H1 (cell line): ENCODE results near the gene HEATR5A. TPM values are rescaled to one million over a fixed set of nuclear protein-coding genes. Genes with fewer than 3 reads are reported as not detected.

Source experiments
- CTCF ChIA-PET: fragments of 300-600 bp; sonication (Branson Sonifier 250); formaldehyde crosslinking; loops from one replicate; lab custom pipeline; 2021; ENCODE audit not compliant: partially characterized antibody; lab: Charles Lee
- POLR2A ChIA-PET: fragments of 300-600 bp; sonication (Branson Sonifier 250); formaldehyde crosslinking; loops from one replicate; lab custom pipeline; 2021; ENCODE audit warnings: inconsistent platforms; ENCODE audit not compliant: partially characterized antibody; lab: Charles Lee
- DNase-seq, 2 experiments: peaks; one replicate each; pipeline versions ENCODE4 v3.0.0 to v3.0.0-alpha.2; 2010 to 2022; ENCODE audit warnings: low spot score in 2 of 2, low read depth in 1 of 2, mixed read lengths in 1 of 2
- FAIRE-seq: peaks from 2 replicates; lab custom pipeline; 2011; peaks lifted over from hg19 to GRCh38; lab: Jason Lieb, UNC
- H2AFZ ChIP-seq: 2 replicates; pipeline ENCODE4 v1.8.1; 2012; ENCODE audit warnings: low read length, inconsistent platforms
- H2AK5ac ChIP-seq: 2 replicates; pipeline ENCODE4 v1.6.1; 2013; ENCODE audit warnings: low read depth, low read length
- H2BK120ac ChIP-seq: replicated peaks from 2 replicates; pipeline ENCODE3; 2013; ENCODE audit warnings: low read depth, low read length, inconsistent platforms
- H2BK12ac ChIP-seq: 2 replicates; pipeline ENCODE4 v1.6.1; 2013; ENCODE audit warnings: low read depth, low read length
- H2BK15ac ChIP-seq: 2 replicates; pipeline ENCODE4 v1.6.1; 2013; ENCODE audit warnings: low read length
- H2BK20ac ChIP-seq: 2 replicates; pipeline ENCODE4 v1.6.1; 2013; ENCODE audit warnings: low read length
- H2BK5ac ChIP-seq: 2 replicates; pipeline ENCODE4 v1.6.1; 2013; ENCODE audit warnings: low read depth, low read length
- H3K14ac ChIP-seq: 2 replicates; pipeline ENCODE4 v1.6.1; 2013; ENCODE audit warnings: inconsistent platforms; ENCODE audit not compliant: insufficient read length
- H3K18ac ChIP-seq: 2 replicates; pipeline ENCODE4 v1.6.1; 2013; ENCODE audit warnings: low read length; ENCODE audit errors: extremely low read depth
- H3K23ac ChIP-seq: 2 replicates; pipeline ENCODE4 v1.6.1; 2013; ENCODE audit warnings: inconsistent platforms; ENCODE audit not compliant: insufficient read length
- H3K23me2 ChIP-seq: 2 replicates; pipeline ENCODE4 v1.6.1; 2013; ENCODE audit warnings: low read depth, low read length
- H3K27ac ChIP-seq: 2 replicates; pipeline ENCODE4 v1.6.1; 2011; ENCODE audit warnings: low read depth, low read length, inconsistent platforms
- H3K27me3 ChIP-seq, 4 experiments: replicated peaks in 1 of 4; 1 replicate in 1 of 4; 2 replicates in 3 of 4; pipeline versions ENCODE4 v1.6.1 to v1.8.1; 2011 to 2013; ENCODE audit warnings: low read length in 3 of 4, mild to moderate bottlenecking in 3 of 4, inconsistent platforms in 2 of 4, mixed read lengths in 2 of 4, moderate library complexity in 1 of 4; ENCODE audit not compliant: control insufficient read depth in 3 of 4, insufficient read depth in 3 of 4; ENCODE audit errors: extremely low read depth in 1 of 4
- H3K36me3 ChIP-seq, 4 experiments: 2 replicates each; pipeline versions ENCODE4 v1.6.1 to v1.8.1; 2011 to 2013; ENCODE audit warnings: mild to moderate bottlenecking in 4 of 4, low read length in 3 of 4, moderate library complexity in 2 of 4, control low read depth in 1 of 4, inconsistent platforms in 1 of 4; ENCODE audit not compliant: insufficient read depth in 4 of 4, control insufficient read depth in 2 of 4
- H3K4ac ChIP-seq: replicated peaks from 2 replicates; pipeline ENCODE3; 2013; ENCODE audit warnings: low read length, low read depth, mixed read lengths, inconsistent platforms; ENCODE audit not compliant: insufficient read length
- H3K4me1 ChIP-seq, 4 experiments: replicated peaks in 1 of 4; 1 replicate in 1 of 4; 2 replicates in 3 of 4; pipeline versions ENCODE4 v1.6.1 to v1.8.1; 2011 to 2013; ENCODE audit warnings: low read length in 3 of 4, inconsistent platforms in 2 of 4, mixed read lengths in 1 of 4; ENCODE audit not compliant: insufficient read depth in 4 of 4, control insufficient read depth in 3 of 4
- H3K4me2 ChIP-seq, 2 experiments: 2 replicates each; pipeline versions ENCODE4 v1.6.1 to v1.8.1; 2011 to 2013; ENCODE audit warnings: low read depth in 2 of 2, low read length in 2 of 2, control low read depth in 1 of 2, inconsistent platforms in 1 of 2, mild to moderate bottlenecking in 1 of 2; ENCODE audit not compliant: insufficient read depth in 1 of 2
- H3K4me3 ChIP-seq, 4 experiments: fragments of 200-600, 300-600 bp in 1 of 4; sonication (generic), shearing (Covaris generic), sonication (Bioruptor Twin) in 1 of 4; 2 replicates each; pipeline versions ENCODE4 v1.5.1 to v1.8.1; 2011 to 2016; ENCODE audit warnings: low read length in 4 of 4, low read depth in 3 of 4, control low read depth in 2 of 4, inconsistent platforms in 2 of 4, mild to moderate bottlenecking in 2 of 4, mixed read lengths in 1 of 4, moderate library complexity in 1 of 4; ENCODE audit not compliant: insufficient read depth in 2 of 4; ENCODE audit errors: extremely low read depth in 1 of 4
- H3K56ac ChIP-seq: replicated peaks from 2 replicates; pipeline ENCODE3; 2013; ENCODE audit warnings: low read depth, mild to moderate bottlenecking, mixed read lengths, low read length, inconsistent platforms; ENCODE audit not compliant: insufficient read length
- H3K79me1 ChIP-seq: 2 replicates; pipeline ENCODE4 v1.6.1; 2013; ENCODE audit warnings: low read depth, low read length, control low read depth
- H3K79me2 ChIP-seq, 2 experiments: 2 replicates each; pipeline versions ENCODE4 v1.6.1 to v1.8.1; 2012 to 2013; ENCODE audit warnings: low read length in 2 of 2, mild to moderate bottlenecking in 2 of 2, inconsistent platforms in 1 of 2; ENCODE audit not compliant: insufficient read depth in 2 of 2, control insufficient read depth in 1 of 2
- H3K9ac ChIP-seq, 4 experiments: replicated peaks in 1 of 4; 1 replicate in 1 of 4; 2 replicates in 3 of 4; pipeline versions ENCODE4 v1.6.1 to v1.8.1; 2011 to 2013; ENCODE audit warnings: low read depth in 3 of 4, low read length in 3 of 4, control low read depth in 2 of 4, mild to moderate bottlenecking in 2 of 4, moderate library complexity in 2 of 4, inconsistent platforms in 1 of 4; ENCODE audit errors: extremely low read depth in 1 of 4
- H3K9me3 ChIP-seq, 2 experiments: 2 replicates each; pipeline versions ENCODE4 v1.6.1 to v1.8.1; 2012 to 2013; ENCODE audit warnings: mild to moderate bottlenecking in 2 of 2, moderate library complexity in 2 of 2, control low read depth in 1 of 2, inconsistent platforms in 1 of 2, low read depth in 1 of 2, low read length in 1 of 2, mixed read lengths in 1 of 2; ENCODE audit not compliant: insufficient read depth in 2 of 2
- H4K20me1 ChIP-seq, 2 experiments: replicated peaks in 1 of 2; 2 replicates each; pipeline versions ENCODE3 to v1.8.1; 2011 to 2013; ENCODE audit warnings: inconsistent platforms in 2 of 2, low read length in 2 of 2, mild to moderate bottlenecking in 1 of 2; ENCODE audit not compliant: insufficient read depth in 2 of 2, control insufficient read depth in 1 of 2
- H4K5ac ChIP-seq: 2 replicates; pipeline ENCODE4 v1.6.1; 2013; ENCODE audit warnings: low read length, low read depth, mixed read lengths, inconsistent platforms; ENCODE audit not compliant: insufficient read length
- H4K8ac ChIP-seq: 2 replicates; pipeline ENCODE4 v1.8.0; 2013; ENCODE audit warnings: mild to moderate bottlenecking, moderate library complexity, low read length, inconsistent platforms; ENCODE audit not compliant: insufficient read depth; ENCODE audit errors: extremely low read depth
- H4K91ac ChIP-seq: replicated peaks from 2 replicates; pipeline ENCODE3; 2013; ENCODE audit warnings: low read length, mixed read lengths, inconsistent platforms; ENCODE audit not compliant: insufficient read length
- ASH2L ChIP-seq: fragments of 200-600, 300-600 bp; sonication (generic); IDR thresholded peaks from one replicate; pipeline ENCODE4 v1.7.1; 2017; ENCODE audit warnings: low read length
- BACH1 ChIP-seq: IDR thresholded peaks from 2 replicates; pipeline ENCODE4 v1.6.1; 2012; ENCODE audit warnings: low read length, improper control_type of control experiment
- BCL11A ChIP-seq, 2 experiments: IDR thresholded peaks; one replicate each; pipeline ENCODE4 v1.6.1; 2011; ENCODE audit warnings: low read depth in 2 of 2, low read length in 2 of 2, mild to moderate bottlenecking in 2 of 2
- BRCA1 ChIP-seq: IDR thresholded peaks from 2 replicates; pipeline ENCODE4 v1.6.1; 2012; ENCODE audit warnings: low read depth, low read length, improper control_type of control experiment
- CBX5 ChIP-seq: fragments of 300-800, 300-1000 bp; sonication (generic); IDR thresholded peaks from 2 replicates; pipeline ENCODE4 v1.7.1; 2016; ENCODE audit warnings: antibody characterized with exemption, low read length, low read depth
- EGR1 ChIP-seq: IDR thresholded peaks from 2 replicates; pipeline ENCODE4 v1.6.1; 2011; ENCODE audit warnings: low read depth, low read length, borderline replicate concordance
- FOSL1 ChIP-seq: IDR thresholded peaks from 2 replicates; pipeline ENCODE4 v1.6.1; 2011; ENCODE audit warnings: mild to moderate bottlenecking, low read depth, low read length, moderate library complexity; ENCODE audit not compliant: insufficient read depth
- POLR2A ChIP-seq, 2 experiments: IDR thresholded peaks; 1 replicate in 1 of 2; 2 replicates in 1 of 2; pipeline ENCODE4 v1.6.1; 2011; ENCODE audit warnings: low read depth in 2 of 2, low read length in 2 of 2, mild to moderate bottlenecking in 2 of 2; ENCODE audit errors: control extremely low read depth in 1 of 2
- RAD21 ChIP-seq, 2 experiments: IDR thresholded peaks in 1 of 2; conservative IDR thresholded peaks in 1 of 2; 2 replicates each; pipeline ENCODE4 v1.6.1; 2011; ENCODE audit warnings: low read depth in 2 of 2, low read length in 2 of 2, improper control_type of control experiment in 1 of 2, inconsistent platforms in 1 of 2, mild to moderate bottlenecking in 1 of 2, moderate library complexity in 1 of 2
- SAP30 ChIP-seq: fragments of 300-600 bp; sonication (generic); IDR thresholded peaks from 2 replicates; pipeline ENCODE4 v1.7.1; 2012; ENCODE audit warnings: low read length, moderate library complexity, mild to moderate bottlenecking, inconsistent platforms; ENCODE audit not compliant: insufficient read depth, insufficient replicate concordance
- SIN3A ChIP-seq, 2 experiments: IDR thresholded peaks in 1 of 2; conservative IDR thresholded peaks in 1 of 2; 2 replicates each; pipeline ENCODE4 v1.6.1; 2011 to 2012; ENCODE audit warnings: low read length in 2 of 2, improper control_type of control experiment in 1 of 2, low read depth in 1 of 2, mild to moderate bottlenecking in 1 of 2
- SP2 ChIP-seq: IDR thresholded peaks from 2 replicates; pipeline ENCODE4 v1.6.1; 2012; ENCODE audit warnings: mild to moderate bottlenecking, low read length, inconsistent platforms
- TAF7 ChIP-seq: optimal IDR thresholded peaks from 2 replicates; pipeline ENCODE3; 2011; ENCODE audit warnings: low read depth, mild to moderate bottlenecking, inconsistent platforms, low read length, moderate library complexity, borderline replicate concordance
- TCF12 ChIP-seq: IDR thresholded peaks from 2 replicates; pipeline ENCODE4 v1.6.1; 2011; ENCODE audit warnings: low read depth, mild to moderate bottlenecking, low read length
- WGBS, 2 experiments: shearing (Covaris generic) in 1 of 2; methylation state at CpG; one replicate each; pipeline versions ENCODE4 v1.1.6 to v1.1.7; 2013 to 2015; ENCODE audit warnings: low lambda C conversion rate in 2 of 2, mixed read lengths in 2 of 2, inconsistent platforms in 1 of 2, low coverage in 1 of 2, missing lambda C conversion rate in 1 of 2; ENCODE audit not compliant: insufficient replicate concordance in 2 of 2, insufficient coverage in 1 of 2, insufficient read length in 1 of 2; ENCODE audit errors: extremely low coverage in 1 of 2, missing lambda C conversion rate in 1 of 2; 5-methylcytosine and 5-hydroxymethylcytosine counted together
- polyA plus RNA-seq, 7 experiments: library from polyadenylated mRNA; depleted of rRNA in 3 of 7; stranded (reverse) in 5 of 7; unstranded in 2 of 7; fragments of >200 nt in 5 of 7; fragments of 200-250 nt in 2 of 7; gene quantifications; 1 replicate in 5 of 7; 2 replicates in 1 of 7; 4 replicates in 1 of 7; pipeline versions ENCODE4 v1.2.1 to v1.2.3, GENCODE V29; 2011 to 2013; ENCODE audit warnings: missing spikeins in 2 of 7, mixed read lengths in 2 of 7
- total RNA-seq: library from RNA; stranded (reverse); fragmentation: NEBNext Ultra II Directional; extraction: Animal tissue kit (Norgen Biotek cat#: 25700); gene quantifications from 2 replicates; pipeline ENCODE4 v1.2.1, GENCODE V29; 2021
- TF ChIP-seq, protein P1 (sequence below): IDR thresholded peaks from 2 replicates; pipeline ENCODE4 v1.6.1; 2012; ENCODE audit warnings: inconsistent platforms

Gene HEATR5A
- total and polyA plus RNA-seq, 2 of the 8 experiments (the other 6 are each of a cell fraction or from before 2014, with no cell fraction given) = 9.0 to 36.2 TPM

DNA sequence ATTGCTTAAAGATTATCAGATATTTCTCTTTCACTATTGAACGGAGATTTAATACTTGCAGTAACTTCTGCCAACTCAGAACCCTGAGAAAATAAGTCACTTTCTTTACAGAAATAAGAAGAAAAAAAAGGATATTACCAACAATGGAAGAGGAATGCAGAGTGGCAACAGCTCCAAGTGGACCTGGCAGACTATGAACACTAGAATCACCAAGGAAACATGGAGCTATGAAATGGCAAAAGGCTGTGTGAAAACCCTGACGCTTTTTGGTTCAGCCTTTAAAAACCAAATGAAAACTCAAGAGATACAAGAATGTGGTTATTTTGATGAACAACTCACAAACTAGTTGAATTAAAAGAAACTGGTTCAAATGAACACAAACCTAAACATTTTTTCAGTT, 19.2 kb upstream of the HEATR5A start:
- peaks cover 5 to 6% of the 10 kb centered on the region in 2 experiments; a peak in 2 of 4 replicates for H3K9me3 ChIP-seq
- H3K4me3 ChIP-seq = no peak overlapping the region
- no peak overlapping the region for H3K4me2 ChIP-seq
- H4K8ac ChIP-seq = no peak overlapping the region
- H2BK5ac ChIP-seq = no peak overlapping the region
- H3K23ac ChIP-seq = no peak overlapping the region
- no peak overlapping the region for H4K5ac ChIP-seq
- no peaks in the 10 kb centered on the region for H3K79me1 ChIP-seq
- CTCF ChIA-PET = no interaction called here
- DNase-seq (no peak), FAIRE-seq (no peak)
- H4K91ac ChIP-seq = no peak overlapping the region
- no peak overlapping the region for H2BK20ac ChIP-seq
- no peaks in the 10 kb centered on the region for H3K23me2 ChIP-seq
- H2BK120ac ChIP-seq = no peak overlapping the region
- H3K36me3 ChIP-seq = peaks cover 0 to 2% (median 0%) of the 10 kb centered on the region in 4 experiments; a peak in 1 of 8 replicates
- no peaks in the 10 kb centered on the region for H3K4me1 ChIP-seq
- no peaks in the 10 kb centered on the region for H3K79me2 ChIP-seq
- H3K56ac ChIP-seq = no peak overlapping the region
- H3K27ac ChIP-seq = no peak overlapping the region
- no peak overlapping the region for H2AFZ ChIP-seq
- no peak overlapping the region for H3K18ac ChIP-seq
- no peaks in the 10 kb centered on the region for H3K27me3 ChIP-seq
- WGBS, 2 experiments = 89% methylated on average over 2 of the region's 2 CpGs; no CpG with 5 or more reads in 1 of the 2 experiments
- H2BK12ac ChIP-seq = no peak overlapping the region
- no peak overlapping the region for H3K14ac ChIP-seq
- no peak overlapping the region for H3K4ac ChIP-seq
- POLR2A ChIA-PET = no interaction called here
- no peak overlapping the region for H2AK5ac ChIP-seq
- H2BK15ac ChIP-seq = no peak overlapping the region
- H3K9ac ChIP-seq = no peak overlapping the region
- H4K20me1 ChIP-seq = no peaks in the 10 kb centered on the region
- no peak for TF ChIP-seq FOSL1
- TF ChIP-seq POLR2A (IDR thresholded peaks at IDR 0.05; ENCODE audit: control extremely low read depth in 1 of 2, low read depth in 2 of 2, low read length in 2 of 2) = no peak
- TF ChIP-seq TCF12 = no peak
- TF ChIP-seq, protein P1, sequence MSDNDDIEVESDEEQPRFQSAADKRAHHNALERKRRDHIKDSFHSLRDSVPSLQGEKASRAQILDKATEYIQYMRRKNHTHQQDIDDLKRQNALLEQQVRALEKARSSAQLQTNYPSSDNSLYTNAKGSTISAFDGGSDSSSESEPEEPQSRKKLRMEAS = no peak
- TF ChIP-seq EGR1 = no peak
- no peak for TF ChIP-seq TAF7
- no peak for TF ChIP-seq SP2
- TF ChIP-seq ASH2L = no peak
- TF ChIP-seq BRCA1 = no peak
- TF ChIP-seq SAP30 = no peak
- TF ChIP-seq SIN3A (conservative IDR thresholded peaks at IDR 0.05 in 1 of 2, IDR thresholded peaks at IDR 0.05 in 1 of 2; ENCODE audit: low read depth in 1 of 2, low read length in 2 of 2) = no peak
- no peak for TF ChIP-seq BCL11A (IDR thresholded peaks at IDR 0.05; ENCODE audit: low read depth in 2 of 2, low read length in 2 of 2)
- no peak for TF ChIP-seq CBX5
- no peak for TF ChIP-seq BACH1
- TF ChIP-seq RAD21 (IDR thresholded peaks at IDR 0.05 in 1 of 2, conservative IDR thresholded peaks at IDR 0.05 in 1 of 2; ENCODE audit: low read depth in 2 of 2, low read length in 2 of 2) = no peak
